SJCRH30 (cell line): ENCODE measurements around the gene LACTB. TPM values are rescaled to one million over a fixed set of nuclear protein-coding genes. Genes with fewer than 3 reads are reported as not detected.

ENCODE experiments used
- DNase-seq, 2 experiments: peaks; one replicate each; pipeline ENCODE4 v3.0.0-alpha.2; 2015 to 2020
- H3K27ac ChIP-seq: fragments of 250-450 bp; sonication (Bioruptor Pico); 2 replicates; pipeline ENCODE4 v1.5.1; 2020; ENCODE audit warnings: mild to moderate bottlenecking, moderate library complexity
- H3K27me3 ChIP-seq: fragments of 250-450 bp; sonication (Bioruptor Pico); 2 replicates; pipeline ENCODE4 v1.5.1; 2020; ENCODE audit warnings: mild to moderate bottlenecking, moderate library complexity
- H3K36me3 ChIP-seq: fragments of 250-450 bp; sonication (Bioruptor Pico); 2 replicates; pipeline ENCODE4 v1.5.1; 2020; ENCODE audit warnings: mild to moderate bottlenecking, moderate library complexity
- H3K4me1 ChIP-seq: fragments of 250-450 bp; sonication (Bioruptor Pico); 2 replicates; pipeline ENCODE4 v1.5.1; 2020; ENCODE audit warnings: mild to moderate bottlenecking, moderate library complexity
- H3K4me3 ChIP-seq: fragments of 250-450 bp; sonication (Bioruptor Pico); 2 replicates; pipeline ENCODE4 v1.5.1; 2020; ENCODE audit warnings: mild to moderate bottlenecking, moderate library complexity
- H3K9me3 ChIP-seq: fragments of 250-450 bp; sonication (Bioruptor Pico); replicated peaks from 2 replicates; pipeline ENCODE4 v1.5.1; 2020; ENCODE audit warnings: mild to moderate bottlenecking, moderate library complexity
- total RNA-seq: library from RNA; depleted of rRNA; stranded (reverse); fragments of >200 nt; shearing (Covaris generic); gene quantifications from 2 replicates; pipeline ENCODE4 v1.2.3, GENCODE V29; 2014; rRNA removed

The LACTB gene
- 12.9 and 13.2 TPM in 2 replicates for total RNA-seq

- Histone ChIP-seq H3K27ac (peak within 1 kb of the TSS; percentile 46; the same call in 1 of the 2 replicates), H3K4me1 (peaks cover 3% of the 10 kb centered on the region; the same call in 1 of the 2 replicates), H3K36me3 (no peaks in the 10 kb centered on the region), H3K4me3 (peak within 1 kb of the TSS; percentile 99), H3K9me3 (no peaks in the 10 kb centered on the region), H3K27me3 (no peaks in the 10 kb centered on the region)
- DNase-seq = peak; percentile 89 to 94
These were observed at the start of gene LACTB for GRCh38 chr15:63121382-63122001. LACTB (plus strand) TSS chr15:63121861; CDS start chr15:63121872, 11 bp downstream.

- H3K36me3 ChIP-seq = peaks cover 8% of the 10 kb centered on the region
These were observed 49.5 kb upstream of the LACTB start for GRCh38 chr15:63072023-63072650.

GRCh38 chr15:63072809-63073277 is 48.8 kb upstream of the LACTB start:
- no peaks in the 10 kb centered on the region for H3K9me3 ChIP-seq
- no peak for DNase-seq
- H3K4me3 ChIP-seq = no peak overlapping the region
- peaks cover under 1% of the 10 kb centered on the region for H3K36me3 ChIP-seq
- H3K27ac ChIP-seq = no peak overlapping the region
- no peaks in the 10 kb centered on the region for H3K4me1 ChIP-seq
- H3K27me3 ChIP-seq = no peaks in the 10 kb centered on the region

More at GRCh38 chr15:63072023-63072650, 49.5 kb upstream of the LACTB start:
- H3K4me1 ChIP-seq = no peaks in the 10 kb centered on the region
- H3K27me3 ChIP-seq = no peaks in the 10 kb centered on the region
- DNase-seq = no peak
- H3K4me3 ChIP-seq = no peak overlapping the region
- no peak overlapping the region for H3K27ac ChIP-seq
- no peaks in the 10 kb centered on the region for H3K9me3 ChIP-seq

- Histone ChIP-seq H3K27me3 (no peaks in the 10 kb centered on the region), H3K4me3 (no peak overlapping the region), H3K9me3 (no peaks in the 10 kb centered on the region), H3K4me1 (no peaks in the 10 kb centered on the region), H3K27ac (no peak overlapping the region), H3K36me3 (no peaks in the 10 kb centered on the region)
- DNase-seq = no peak
These were observed 48.0 kb upstream of the LACTB start for GRCh38 chr15:63073497-63074172.

GRCh38 chr15:63075015-63075983 is 46.4 kb upstream of the LACTB start:
- H3K27ac ChIP-seq = no peak overlapping the region
- no peaks in the 10 kb centered on the region for H3K9me3 ChIP-seq
- H3K36me3 ChIP-seq = no peaks in the 10 kb centered on the region
- no peak overlapping the region for H3K4me3 ChIP-seq
- no peaks in the 10 kb centered on the region for H3K4me1 ChIP-seq
- DNase-seq = no peak
- no peaks in the 10 kb centered on the region for H3K27me3 ChIP-seq

GRCh38 chr15:63075984-63076713 is 45.5 kb upstream of the LACTB start:
- no peak overlapping the region for H3K27ac ChIP-seq

GRCh38 chr15:63076714-63077046 is 45.0 kb upstream of the LACTB start:
- Histone ChIP-seq H3K4me1 (no peaks in the 10 kb centered on the region), H3K9me3 (no peaks in the 10 kb centered on the region), H3K4me3 (no peak overlapping the region), H3K36me3 (no peaks in the 10 kb centered on the region), H3K27ac (no peak overlapping the region), H3K27me3 (no peaks in the 10 kb centered on the region)
- no peak for DNase-seq

More at GRCh38 chr15:63075984-63076713, 45.5 kb upstream of the LACTB start:
- Histone ChIP-seq H3K27me3 (no peaks in the 10 kb centered on the region), H3K9me3 (no peaks in the 10 kb centered on the region), H3K4me1 (no peaks in the 10 kb centered on the region), H3K36me3 (no peaks in the 10 kb centered on the region), H3K4me3 (no peak overlapping the region)
- no peak for DNase-seq

- H3K4me3 ChIP-seq = no peak overlapping the region
- H3K4me1 ChIP-seq = no peaks in the 10 kb centered on the region
- H3K9me3 ChIP-seq = no peaks in the 10 kb centered on the region
- no peaks in the 10 kb centered on the region for H3K36me3 ChIP-seq
- no peak overlapping the region for H3K27ac ChIP-seq
- H3K27me3 ChIP-seq = no peaks in the 10 kb centered on the region
- DNase-seq = no peak
These were observed 43.7 kb upstream of the LACTB start for GRCh38 chr15:63077952-63078351.

GRCh38 chr15:63079947-63080626 is 41.6 kb upstream of the LACTB start:
- Histone ChIP-seq H3K4me1 (no peaks in the 10 kb centered on the region), H3K27ac (no peak overlapping the region), H3K36me3 (no peaks in the 10 kb centered on the region), H3K9me3 (no peaks in the 10 kb centered on the region), H3K27me3 (no peaks in the 10 kb centered on the region), H3K4me3 (no peak overlapping the region)
- no peak for DNase-seq

GRCh38 chr15:63080634-63081250 is 40.9 kb upstream of the LACTB start:
- Histone ChIP-seq H3K4me1 (no peaks in the 10 kb centered on the region), H3K36me3 (no peaks in the 10 kb centered on the region), H3K27me3 (no peaks in the 10 kb centered on the region), H3K27ac (no peak overlapping the region), H3K9me3 (no peaks in the 10 kb centered on the region), H3K4me3 (no peak overlapping the region)
- DNase-seq = no peak

- Histone ChIP-seq H3K4me1 (peaks cover 4% of the 10 kb centered on the region; the same call in 1 of the 2 replicates), H3K27me3 (no peaks in the 10 kb centered on the region), H3K9me3 (no peaks in the 10 kb centered on the region), H3K36me3 (no peaks in the 10 kb centered on the region), H3K4me3 (no peak overlapping the region), H3K27ac (no peak overlapping the region)
- DNase-seq = no peak
These were observed 39.3 kb upstream of the LACTB start for GRCh38 chr15:63082366-63082765.

- no peak overlapping the region for H3K27ac ChIP-seq
- peaks cover 4% of the 10 kb centered on the region; the same call in 1 of the 2 replicates for H3K4me1 ChIP-seq
- H3K4me3 ChIP-seq = no peak overlapping the region
- H3K27me3 ChIP-seq = no peaks in the 10 kb centered on the region
- DNase-seq = no peak
- no peaks in the 10 kb centered on the region for H3K36me3 ChIP-seq
- H3K9me3 ChIP-seq = no peaks in the 10 kb centered on the region
These were observed 38.6 kb upstream of the LACTB start for GRCh38 chr15:63083044-63083443.

- Histone ChIP-seq H3K27me3 (no peaks in the 10 kb centered on the region), H3K27ac (no peak overlapping the region), H3K4me3 (no peak overlapping the region), H3K36me3 (no peaks in the 10 kb centered on the region), H3K9me3 (no peaks in the 10 kb centered on the region), H3K4me1 (peaks cover 4% of the 10 kb centered on the region; the same call in 1 of the 2 replicates)
- DNase-seq = no peak
These were observed 38.1 kb upstream of the LACTB start for GRCh38 chr15:63083541-63083940.
